GM21717 (cell line): ENCODE results near the gene SH3PXD2A.

Experiments
- ATAC-seq: cut with Tn5 transposase; IDR thresholded peaks from one replicate; pipeline ENCODE4 v1.9.1; 2021; ENCODE audit warnings: mild to moderate bottlenecking, moderate library complexity; ENCODE audit not compliant: unreplicated experiment

The SH3PXD2A gene, protein sequence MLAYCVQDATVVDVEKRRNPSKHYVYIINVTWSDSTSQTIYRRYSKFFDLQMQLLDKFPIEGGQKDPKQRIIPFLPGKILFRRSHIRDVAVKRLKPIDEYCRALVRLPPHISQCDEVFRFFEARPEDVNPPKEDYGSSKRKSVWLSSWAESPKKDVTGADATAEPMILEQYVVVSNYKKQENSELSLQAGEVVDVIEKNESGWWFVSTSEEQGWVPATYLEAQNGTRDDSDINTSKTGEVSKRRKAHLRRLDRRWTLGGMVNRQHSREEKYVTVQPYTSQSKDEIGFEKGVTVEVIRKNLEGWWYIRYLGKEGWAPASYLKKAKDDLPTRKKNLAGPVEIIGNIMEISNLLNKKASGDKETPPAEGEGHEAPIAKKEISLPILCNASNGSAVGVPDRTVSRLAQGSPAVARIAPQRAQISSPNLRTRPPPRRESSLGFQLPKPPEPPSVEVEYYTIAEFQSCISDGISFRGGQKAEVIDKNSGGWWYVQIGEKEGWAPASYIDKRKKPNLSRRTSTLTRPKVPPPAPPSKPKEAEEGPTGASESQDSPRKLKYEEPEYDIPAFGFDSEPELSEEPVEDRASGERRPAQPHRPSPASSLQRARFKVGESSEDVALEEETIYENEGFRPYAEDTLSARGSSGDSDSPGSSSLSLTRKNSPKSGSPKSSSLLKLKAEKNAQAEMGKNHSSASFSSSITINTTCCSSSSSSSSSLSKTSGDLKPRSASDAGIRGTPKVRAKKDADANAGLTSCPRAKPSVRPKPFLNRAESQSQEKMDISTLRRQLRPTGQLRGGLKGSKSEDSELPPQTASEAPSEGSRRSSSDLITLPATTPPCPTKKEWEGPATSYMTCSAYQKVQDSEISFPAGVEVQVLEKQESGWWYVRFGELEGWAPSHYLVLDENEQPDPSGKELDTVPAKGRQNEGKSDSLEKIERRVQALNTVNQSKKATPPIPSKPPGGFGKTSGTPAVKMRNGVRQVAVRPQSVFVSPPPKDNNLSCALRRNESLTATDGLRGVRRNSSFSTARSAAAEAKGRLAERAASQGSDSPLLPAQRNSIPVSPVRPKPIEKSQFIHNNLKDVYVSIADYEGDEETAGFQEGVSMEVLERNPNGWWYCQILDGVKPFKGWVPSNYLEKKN

DNA sequence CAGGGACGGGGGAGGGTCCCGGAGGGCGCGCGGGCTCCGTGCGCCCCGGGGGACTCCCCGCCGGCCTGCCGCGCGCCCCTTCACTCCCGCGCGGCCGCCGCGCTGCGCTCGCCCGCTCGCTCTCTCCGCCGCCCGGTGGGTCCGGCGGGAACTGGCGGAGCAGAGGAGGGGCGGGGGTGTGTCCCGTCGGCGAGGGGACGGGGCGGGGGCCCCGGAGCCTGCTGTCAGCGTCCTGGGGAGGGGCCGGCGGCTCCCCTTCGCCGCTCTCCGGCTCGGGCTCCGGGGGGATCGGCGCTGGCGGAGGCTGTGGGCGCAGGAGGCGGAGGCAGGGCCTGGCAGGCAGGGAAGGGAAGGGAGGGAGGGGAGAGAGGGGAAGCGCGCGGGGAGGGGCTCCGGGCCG lies at the start of gene SH3PXD2A:
SH3PXD2A (minus strand) TSS at position 153 of the 400 bp plus-strand sequence. CDS start 310 bp downstream, outside the sequence.
- no peak for ATAC-seq

DNA sequence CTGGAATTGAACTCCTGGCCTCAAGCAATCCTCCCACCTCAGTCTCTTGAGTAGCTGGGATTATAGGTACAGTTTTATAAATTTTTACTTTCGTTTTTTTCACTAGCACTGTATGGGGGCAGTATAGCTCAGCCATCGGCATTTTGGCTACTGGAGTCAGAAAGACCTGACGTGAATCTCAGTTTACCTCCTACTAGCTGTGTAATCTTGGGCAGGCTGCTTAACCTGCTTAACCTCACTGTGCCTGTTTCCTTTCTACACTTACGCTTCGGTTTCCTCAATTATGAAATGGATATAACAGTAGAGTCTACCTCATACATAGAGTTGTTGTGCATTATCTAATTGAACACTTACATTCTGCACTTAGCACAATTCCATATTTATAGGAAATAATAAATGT lies 45.9 kb upstream of the SH3PXD2A start:
- ATAC-seq: no peak

DNA sequence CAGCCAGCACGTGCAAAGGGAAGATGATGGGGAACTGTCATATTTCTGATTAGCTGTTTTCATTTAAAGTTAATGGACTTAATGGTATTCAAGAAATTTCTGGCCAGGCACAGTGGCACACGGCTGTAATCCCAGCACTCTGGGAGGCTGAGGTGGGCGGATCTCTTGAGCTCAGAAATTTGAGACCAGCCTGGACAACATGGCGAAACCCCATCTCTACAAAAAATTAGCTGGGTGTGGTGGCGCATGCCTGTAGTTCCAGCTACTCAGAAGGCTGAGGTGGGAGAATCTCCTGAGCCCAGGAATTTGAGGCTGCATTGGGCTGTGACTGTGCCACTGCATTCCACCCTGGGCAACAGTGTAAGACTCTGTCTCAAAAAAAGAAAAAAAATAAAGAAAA lies 43.9 kb upstream of the SH3PXD2A start:
- no peak for ATAC-seq

DNA sequence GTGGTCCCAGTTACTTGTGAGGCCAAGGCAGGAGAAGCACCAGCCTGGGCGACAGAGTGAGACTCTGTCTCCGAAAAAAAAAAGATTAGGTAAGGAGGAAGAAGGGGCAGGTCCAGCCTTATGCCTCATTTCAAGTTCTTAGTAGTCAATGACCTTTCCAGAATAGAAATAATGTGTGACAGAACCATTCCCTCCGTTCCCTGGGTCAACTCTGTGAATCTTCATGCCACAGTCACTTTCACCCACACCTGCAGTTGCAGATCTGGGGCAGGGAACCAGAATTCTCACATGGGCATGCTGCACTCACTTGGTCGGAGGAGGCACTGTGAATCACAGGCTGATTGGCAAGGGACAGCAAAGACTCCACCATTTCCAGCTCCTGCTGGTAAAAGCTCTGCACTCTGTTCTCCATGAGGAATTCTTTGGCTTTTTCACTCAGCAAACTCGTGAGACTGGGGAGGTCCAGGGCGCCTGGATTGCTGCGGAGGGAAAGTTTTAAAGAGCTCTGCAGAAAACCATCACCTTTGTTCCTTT lies 41.9 kb upstream of the SH3PXD2A start:
- ATAC-seq: no peak

DNA sequence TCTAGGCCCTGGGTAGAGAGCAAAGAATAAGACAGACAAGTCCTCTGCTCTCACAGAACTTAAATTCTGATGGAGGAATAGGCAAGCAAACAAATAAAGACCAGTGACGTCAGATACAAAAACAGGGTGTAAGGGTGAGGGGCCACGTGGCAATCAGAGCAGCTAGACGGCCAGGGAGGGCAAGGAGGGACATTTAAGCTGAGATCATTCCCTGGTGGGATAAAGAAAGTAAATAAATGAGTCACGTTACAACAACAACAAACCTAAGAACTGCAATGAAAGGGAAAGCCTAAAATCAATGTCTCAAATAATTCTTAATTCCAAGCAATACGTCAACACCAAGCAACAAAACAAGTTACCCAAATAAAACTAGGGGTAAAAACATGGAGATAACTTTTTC lies 40.8 kb upstream of the SH3PXD2A start:
- ATAC-seq: no peak

DNA sequence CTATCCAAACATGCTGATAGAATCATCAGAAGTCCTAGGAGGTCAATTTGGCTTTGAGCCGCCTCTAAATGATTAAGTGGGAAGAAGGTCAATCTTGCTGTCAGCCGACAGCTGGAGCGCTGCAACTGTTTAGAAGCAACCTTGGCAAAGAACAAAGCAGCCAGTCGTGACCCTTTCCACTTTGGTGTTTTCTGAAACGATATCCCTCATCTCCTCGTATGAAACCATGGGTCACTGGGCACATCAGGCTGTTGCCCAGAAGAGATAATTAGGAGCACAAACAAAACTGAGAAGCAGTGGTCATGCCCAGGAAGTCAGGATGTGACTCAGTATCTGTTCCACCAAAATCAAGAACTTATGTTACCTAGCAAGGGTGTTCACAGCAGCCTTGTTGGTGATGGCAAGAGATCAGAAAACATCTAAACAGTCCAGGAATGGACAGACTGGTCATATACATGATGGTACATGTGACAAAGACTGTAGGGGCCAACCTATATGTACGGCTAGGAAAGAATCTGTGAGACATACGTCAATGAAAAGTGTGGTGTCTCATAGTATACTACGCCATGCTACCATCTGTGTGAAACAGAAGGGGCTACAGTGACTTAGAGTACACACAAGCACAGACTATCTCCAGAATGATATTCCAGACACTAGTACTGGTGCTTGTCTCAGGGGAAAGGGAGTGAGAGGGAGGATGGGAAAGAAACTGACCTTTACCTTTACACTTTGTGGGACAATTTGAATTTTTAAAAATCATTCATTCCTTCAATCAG lies 40.2 kb upstream of the SH3PXD2A start:
- no peak for ATAC-seq

DNA sequence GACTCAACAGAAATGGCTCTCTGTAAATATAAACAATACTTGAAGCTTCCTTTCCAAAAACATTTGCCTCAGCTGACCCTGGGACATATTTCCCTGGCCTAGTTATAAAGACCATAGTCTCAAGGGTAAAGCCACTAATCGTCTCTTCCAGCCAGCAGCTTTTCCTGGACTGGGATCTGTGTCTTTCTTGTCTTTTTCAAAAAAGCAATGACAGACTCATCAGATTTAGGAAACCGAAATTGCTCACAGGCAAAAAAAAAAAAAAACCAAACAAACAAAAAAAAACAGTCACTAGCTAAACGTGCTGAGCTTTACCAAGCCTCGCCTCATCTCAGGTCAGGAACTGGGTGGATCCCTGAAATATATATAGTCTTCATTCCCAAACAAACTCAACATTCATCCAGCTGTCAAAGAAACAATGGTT lies 39.1 kb upstream of the SH3PXD2A start:
- no peak for ATAC-seq

DNA sequence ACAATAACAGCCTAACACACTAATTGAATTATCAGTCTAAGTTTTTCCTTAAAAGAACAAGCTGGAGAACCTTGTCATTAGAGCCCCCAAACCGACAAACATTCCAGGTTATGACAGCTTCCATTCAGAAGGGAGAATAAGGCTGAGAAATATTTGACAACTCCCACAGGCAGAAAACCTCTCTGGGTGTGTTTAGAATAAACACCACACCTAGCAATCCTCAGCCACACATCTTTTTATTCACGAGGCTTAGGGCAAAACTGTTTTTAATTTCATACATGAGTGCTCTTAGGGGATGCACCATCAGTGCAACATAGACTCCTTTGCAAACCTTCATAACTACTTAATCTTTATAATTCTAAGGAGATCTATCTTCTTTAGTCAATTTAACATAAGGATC lies 38.4 kb upstream of the SH3PXD2A start:
- no peak for ATAC-seq

DNA sequence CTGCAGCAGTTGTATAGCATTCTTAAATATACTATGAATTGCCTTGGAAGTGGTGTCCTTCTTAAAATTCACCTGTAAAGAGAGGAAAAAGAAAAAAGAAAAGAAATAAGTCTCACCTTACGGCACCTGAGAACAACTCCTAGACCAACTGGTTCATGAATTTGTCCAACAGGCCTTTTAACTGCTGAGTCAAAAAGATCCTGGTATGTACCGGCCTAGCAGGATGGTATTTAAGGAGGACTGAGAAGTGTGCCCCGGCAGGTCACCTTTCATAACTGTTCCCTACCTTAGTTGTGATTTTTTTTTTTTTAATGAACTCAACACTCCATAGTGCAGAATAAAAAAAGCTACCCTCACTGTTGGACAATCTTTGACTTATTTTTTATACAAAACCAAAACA lies 36.8 kb upstream of the SH3PXD2A start:
- no peak for ATAC-seq

DNA sequence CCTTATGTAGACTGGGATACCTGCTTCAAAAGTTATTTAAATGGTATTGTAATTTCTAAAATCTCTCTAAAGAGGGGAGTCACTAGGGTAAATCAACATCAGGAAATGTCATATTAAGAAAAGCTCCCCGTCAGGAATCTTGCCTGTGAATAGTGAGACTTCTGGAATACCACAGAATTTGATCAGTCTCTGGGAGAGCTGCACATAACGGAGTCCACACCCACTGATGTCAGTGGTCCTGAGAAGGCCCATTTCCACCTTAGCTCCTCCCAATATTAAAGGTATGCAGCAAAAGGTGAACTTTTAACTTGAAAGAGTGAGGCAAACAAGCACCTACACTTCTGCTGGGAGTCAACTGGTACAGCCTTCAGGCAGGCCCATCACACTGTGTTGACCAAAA lies 35.3 kb upstream of the SH3PXD2A start:
- ATAC-seq: no peak

DNA sequence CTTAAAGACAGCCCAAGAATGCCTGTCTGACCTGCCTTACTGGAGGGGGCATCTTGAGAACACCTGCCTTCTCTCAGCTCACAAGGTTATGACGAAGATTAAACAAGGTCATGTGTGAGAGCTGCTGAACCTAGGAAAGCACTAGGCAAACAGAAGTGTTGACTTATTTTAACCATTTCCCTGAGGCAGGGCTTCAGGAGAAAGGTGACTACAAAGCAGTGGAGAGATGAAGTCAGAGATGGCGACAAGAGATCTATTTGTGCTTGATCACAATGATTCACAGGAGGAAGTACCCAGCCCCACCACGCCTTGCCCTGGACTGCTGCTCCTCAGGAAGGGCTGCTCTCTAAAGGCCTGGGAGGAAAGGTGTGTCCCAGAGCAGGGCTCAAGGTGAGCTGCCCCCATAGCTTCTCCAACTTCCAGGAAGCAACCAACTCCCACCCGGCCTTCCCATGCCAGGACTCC lies 34.9 kb upstream of the SH3PXD2A start:
- ATAC-seq: no peak

DNA sequence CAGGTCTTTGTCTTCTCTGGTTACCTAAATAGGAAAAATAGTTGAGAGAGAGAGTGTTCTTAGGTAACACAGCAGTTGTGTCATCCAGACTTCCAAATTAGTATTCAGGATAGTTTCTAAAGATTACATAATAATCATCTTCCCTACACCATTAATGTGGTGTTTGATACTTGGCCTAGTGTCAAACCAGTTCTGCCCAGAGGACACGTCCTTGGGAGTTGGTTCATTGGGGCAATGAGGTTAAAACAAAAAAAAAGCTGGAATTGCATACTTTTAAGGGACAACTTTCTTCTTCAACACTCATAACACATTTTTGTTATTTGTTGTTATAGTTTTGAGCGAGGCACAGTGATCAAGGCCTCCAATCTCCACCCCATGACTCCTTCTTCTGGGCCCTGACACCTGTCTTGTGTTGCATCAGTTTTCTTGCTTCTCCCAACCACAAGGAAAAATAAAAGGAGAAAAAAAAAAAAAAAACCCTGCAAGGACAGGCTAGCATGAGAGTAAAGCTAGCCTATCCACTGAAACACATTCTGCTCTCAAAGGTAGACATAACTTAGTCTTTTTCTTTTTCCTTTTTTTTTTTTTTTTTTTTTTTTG lies 33.8 kb upstream of the SH3PXD2A start:
- ATAC-seq: no peak

DNA sequence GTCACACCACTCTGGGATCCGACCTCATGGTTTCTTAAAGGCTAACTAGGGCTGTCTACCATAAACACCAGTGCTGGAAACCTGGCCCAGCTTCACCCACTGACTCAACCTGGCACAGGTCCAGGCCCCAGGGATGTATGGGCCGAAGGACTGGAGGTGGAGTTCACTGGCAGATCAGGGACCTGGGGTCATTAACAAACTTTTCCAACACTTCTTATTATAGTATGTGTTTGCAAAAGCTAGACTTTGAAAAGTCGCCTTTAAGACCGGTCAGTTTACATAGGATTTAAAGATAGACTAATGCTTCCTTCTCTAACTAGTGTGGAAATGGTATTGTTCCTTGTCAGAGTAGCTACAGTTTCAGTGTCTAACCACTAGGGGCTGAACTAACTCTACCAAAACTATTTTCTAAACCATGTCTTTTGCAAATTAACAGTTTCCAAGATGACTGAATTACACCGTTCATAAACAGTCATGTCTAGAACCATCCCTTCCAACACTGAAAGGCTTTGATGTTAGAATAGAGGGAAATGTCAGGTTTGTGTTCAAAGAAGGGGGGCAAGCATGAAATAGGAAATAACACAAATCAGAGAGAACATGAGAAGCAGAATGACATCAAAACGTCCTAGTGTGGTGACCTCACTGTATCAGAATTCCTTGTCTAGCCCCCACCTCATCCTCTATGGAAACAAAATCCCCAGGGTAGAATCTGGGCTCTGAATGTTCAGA lies 32.9 kb upstream of the SH3PXD2A start:
- no peak for ATAC-seq

DNA sequence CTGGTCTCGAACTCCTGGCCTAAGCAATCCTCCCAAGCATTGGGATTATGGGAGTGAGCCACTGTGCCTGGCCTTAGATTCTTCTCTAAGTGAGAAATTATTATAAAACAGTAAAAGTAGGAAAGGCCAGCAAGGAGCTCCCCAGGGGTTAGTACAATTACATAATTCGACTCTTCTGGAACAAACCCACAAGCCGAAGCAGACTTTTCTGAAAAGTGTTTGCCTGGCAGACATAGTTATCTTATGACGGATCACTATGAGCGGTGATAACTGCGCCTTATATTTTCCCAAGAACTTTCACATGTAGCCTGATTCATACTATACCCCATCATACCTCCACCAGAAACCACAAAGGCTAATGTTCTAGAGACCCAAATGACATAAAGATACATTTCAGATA lies 30.2 kb upstream of the SH3PXD2A start:
- ATAC-seq: no peak

DNA sequence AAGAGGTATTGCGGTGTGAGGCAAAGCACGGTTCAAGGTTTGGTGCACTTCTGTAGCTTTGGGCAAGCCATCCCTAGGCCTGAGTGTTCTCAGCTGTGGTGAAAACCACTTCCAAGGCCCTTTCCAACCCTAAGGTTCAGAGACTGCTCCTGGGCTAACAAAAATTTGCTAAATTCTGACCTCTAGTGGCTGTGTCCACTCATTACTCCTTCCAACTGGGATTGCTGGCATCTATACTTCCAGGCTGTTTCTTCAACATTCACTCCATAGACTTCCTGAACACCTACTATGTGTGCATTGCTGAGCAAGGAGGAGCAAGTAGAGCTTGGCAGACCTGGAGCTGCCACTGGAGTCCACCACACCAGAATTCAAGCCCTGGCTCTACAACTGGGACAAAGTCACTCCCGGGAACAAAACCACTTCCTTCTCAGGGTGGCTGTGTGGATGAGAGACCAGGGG lies 29.3 kb upstream of the SH3PXD2A start:
- ATAC-seq: no peak

DNA sequence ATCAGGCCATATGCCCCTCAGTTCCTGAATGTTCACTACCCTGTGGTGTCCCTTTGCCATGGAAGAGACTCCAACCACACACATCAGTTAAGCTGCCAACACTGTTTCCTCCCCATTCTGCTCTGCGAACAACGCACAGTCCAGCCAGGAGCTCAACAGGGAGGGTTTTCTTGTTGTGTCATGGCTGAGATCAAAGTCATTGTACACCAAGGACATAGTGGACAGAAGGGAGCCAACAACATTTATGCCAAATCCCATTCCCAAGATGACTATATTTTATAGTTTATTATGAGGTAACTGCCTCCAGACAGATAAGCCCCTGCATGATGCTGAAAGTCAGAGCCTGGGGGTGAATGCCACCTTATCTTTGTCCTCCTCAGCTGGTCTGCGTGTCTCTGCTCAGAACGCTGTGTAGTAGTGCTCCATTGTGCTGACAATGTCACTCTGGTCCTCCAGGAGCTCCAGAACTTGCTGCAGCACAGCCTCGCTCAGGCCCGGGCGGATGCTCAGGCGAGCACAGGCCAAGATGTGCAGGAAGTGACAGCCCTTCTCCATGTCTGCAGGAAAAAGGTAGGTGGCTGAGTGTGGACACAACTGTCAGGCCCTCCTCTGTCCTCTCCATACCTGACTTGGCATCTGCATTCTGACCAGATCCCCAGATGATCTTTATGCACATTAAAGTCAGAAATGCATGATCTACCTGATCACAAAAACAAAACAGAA lies 27.1 kb upstream of the SH3PXD2A start:
- ATAC-seq: no peak

DNA sequence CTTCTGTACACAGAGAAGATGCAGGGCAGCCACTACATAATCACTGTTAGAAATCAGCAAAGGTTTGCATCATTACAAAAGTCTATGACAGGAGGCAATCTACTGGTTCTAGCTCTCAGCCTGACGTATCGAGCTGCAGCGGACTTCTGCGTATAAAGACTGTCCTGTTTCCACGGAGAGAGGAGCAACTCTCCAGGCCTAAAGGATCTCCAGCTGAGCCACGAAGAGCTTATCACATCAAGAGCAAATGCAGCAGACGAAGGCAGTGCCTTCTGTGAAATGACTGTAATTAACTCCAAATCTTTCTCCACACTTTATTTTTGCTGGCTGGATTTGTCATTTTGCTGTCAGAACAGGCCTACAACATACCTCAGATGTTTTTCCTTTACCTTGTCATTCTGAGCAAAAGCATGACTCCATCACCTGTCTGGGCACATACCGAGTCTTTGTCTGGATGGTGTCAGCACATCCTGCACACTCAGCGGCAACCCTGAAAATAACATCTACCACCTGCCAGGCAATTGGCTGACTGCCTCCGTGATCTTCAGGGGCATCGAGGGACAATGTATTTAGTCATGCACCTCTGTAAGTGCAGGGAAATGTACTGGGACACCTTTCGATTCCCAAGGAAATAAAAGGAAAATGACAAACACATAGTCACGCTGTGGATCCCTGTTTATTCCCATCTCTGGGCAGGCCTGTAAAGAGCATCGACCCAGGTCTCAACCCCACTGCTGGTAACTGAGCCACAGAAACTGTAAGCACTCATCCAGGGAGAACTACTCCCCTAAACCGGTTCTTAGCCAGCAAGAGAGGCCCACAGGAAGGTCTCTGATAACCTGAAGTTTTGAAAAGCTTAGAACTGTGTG lies 26.3 kb upstream of the SH3PXD2A start:
- no peak for ATAC-seq

DNA sequence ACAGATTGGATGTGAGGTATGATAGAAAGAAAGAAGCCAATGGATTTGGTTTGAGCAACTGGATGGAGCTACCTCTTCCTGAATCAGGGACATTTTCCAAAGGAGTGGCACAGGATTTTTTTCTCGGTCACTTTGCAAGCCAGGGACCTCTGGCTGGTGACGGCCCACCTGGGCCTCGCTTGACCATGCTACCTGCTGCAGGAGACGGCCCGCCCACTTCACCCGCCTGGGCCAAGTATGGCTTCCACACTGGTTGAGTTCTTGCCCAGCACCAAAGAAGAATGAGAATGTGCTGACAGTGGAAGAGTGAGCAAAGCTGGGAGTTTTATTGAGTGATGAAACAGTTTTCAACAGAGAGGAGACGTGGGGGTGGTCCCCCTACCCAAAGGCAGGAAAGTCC lies 24.5 kb upstream of the SH3PXD2A start:
- ATAC-seq: no peak
